Heart right ventricle (tissue), 16 donors: ENCODE data around the gene TBL1XR1. TPM values are rescaled to one million over a fixed set of nuclear protein-coding genes. Genes with fewer than 3 reads are reported as not detected.
"Not testable (repeated sequence)": the region's sequence is repeated elsewhere in the genome, so short reads cannot be mapped to it uniquely, and the experiment has no call there.

Experiments used
- ATAC-seq, 8 donors: fragments of 200-7000 bp; cut with Tn5 transposase; one replicate each; pipeline ENCODE4 v1.9.1; 2020; ENCODE audit warnings: mild to moderate bottlenecking in 8 of 8, moderate library complexity in 8 of 8, moderate number of reproducible peaks in 1 of 8
- DNase-seq, 2 donors: peaks; one replicate each; pipeline ENCODE4 v3.0.0-alpha.2; 2020
- H3K27ac ChIP-seq, 10 donors: fragments of 200-600 bp; sonication (generic) in 2 of 10; one replicate each; pipeline versions ENCODE4 v1.5.0 to v1.8.0; 2020 to 2022; ENCODE audit warnings: mild to moderate bottlenecking in 3 of 10
- H3K27me3 ChIP-seq, 7 donors: fragments of 200-600 bp; one replicate each; pipeline ENCODE4 v1.8.0; 2021 to 2022; ENCODE audit warnings: mild to moderate bottlenecking in 2 of 7
- H3K36me3 ChIP-seq, 9 donors: fragments of 200-600 bp; sonication (generic) in 1 of 9; one replicate each; pipeline versions ENCODE4 v1.5.0 to v1.8.0; 2020 to 2022; ENCODE audit warnings: mild to moderate bottlenecking in 2 of 9
- H3K4me1 ChIP-seq, 9 donors: fragments of 200-600 bp; sonication (generic) in 1 of 9; one replicate each; pipeline versions ENCODE4 v1.5.0 to v1.8.0; 2020 to 2022; ENCODE audit warnings: mild to moderate bottlenecking in 4 of 9
- H3K4me3 ChIP-seq, 10 donors: fragments of 200-600 bp; sonication (generic) in 2 of 10; one replicate each; pipeline versions ENCODE4 v1.5.0 to v1.8.0; 2020 to 2022; ENCODE audit warnings: mild to moderate bottlenecking in 7 of 10, moderate library complexity in 2 of 10
- H3K9me3 ChIP-seq, 11 donors: fragments of 200-600 bp in 10 of 11; sonication (generic) in 2 of 11; one replicate each; pipeline versions ENCODE4 v1.5.0 to v1.8.0; 2013 to 2022; ENCODE audit warnings: mild to moderate bottlenecking in 2 of 11, control low read depth in 1 of 11, moderate library complexity in 1 of 11
- WGBS, 2 donors: extraction: QIAGEN DNeasy Blood & Tissue Kit; methylation state at CpG; one replicate each; pipeline ENCODE4 v1.1.7; 2013; ENCODE audit warnings: inconsistent platforms in 1 of 2; 5-methylcytosine and 5-hydroxymethylcytosine counted together
- intact Hi-C, 10 donors: fragments of 100-400 bp; cut with DNase I; formaldehyde crosslinking; loops; one replicate each; pipeline versions ENCODE4 v1.11.1 to v1.14.2; 2022
- polyA plus RNA-seq, 2 donors: library from polyadenylated mRNA; stranded (reverse); fragments of 200-250 nt; gene quantifications; one replicate each; pipeline ENCODE4 v1.2.3, GENCODE V29; 2013
- total RNA-seq, 10 donors: library from RNA; stranded (reverse); fragmentation: NEBNext Ultra II Directional in 3 of 10; extraction: Animal tissue kit (Norgen Biotek cat#: 25700) in 3 of 10; gene quantifications; one replicate each; pipeline versions ENCODE4 v1.2.1 to v1.2.4, GENCODE V29; 2021 to 2023
- TF ChIP-seq, protein P1 (sequence below), 9 donors: fragments of 200-600 bp; sonication (generic) in 2 of 9; IDR thresholded peaks; one replicate each; pipeline versions ENCODE4 v1.5.0 to v1.8.0; 2021 to 2022; ENCODE audit warnings: antibody characterized with exemption in 9 of 9, mild to moderate bottlenecking in 5 of 9, moderate library complexity in 1 of 9
- donor health status: Arrhythmogenic right ventricular cardiomyopathy.
- donor health status: ischemic (EF 13 %, LVEDD 7.1; RV severe dilation, severe dysfunction).
- donor health status: healthy with polysubstance abuse.
- donor health status: DM: no; HTN: yes; CAD: no.
- donor health status: DM: no; HTN: no; CAD: no.
- donor health status: ischemic (EF 25% LVEDD 6.9; RV normal size, moderate dysfunction).
- donor health status: ischemic (EF 25% LVEDD 5.7; RV mildly dilated, moderate dysfunction).
- donor health status: healthy.
- donor health status: DM: yes; HTN: yes; CAD: no.
- donor health status: Ischemic cardiomyopathy.
- donor health status: ischemic (EF 35%, LVEDD 5.7; RV mildly dilated, moderate dysfunction).
- donor health status: nonischemic (EF 11% LVEDD 7.7; RV severe dilation, severe dysfunction).
- donor health status: DM: yes; HTN: yes; CAD: no.
- donor health status: PGD.
- donor health status: ischemic (EF 29% LVEDD 5.4; RV normal size, mild dysfunction).
- donor health status: nonischemic (EF 23%, LVEDD 6.1; RV moderate dilation, normal function).

TBL1XR1 gene
- total and polyA plus RNA-seq, 12 donors = 25.7 to 184 (median 121) TPM

DNA sequence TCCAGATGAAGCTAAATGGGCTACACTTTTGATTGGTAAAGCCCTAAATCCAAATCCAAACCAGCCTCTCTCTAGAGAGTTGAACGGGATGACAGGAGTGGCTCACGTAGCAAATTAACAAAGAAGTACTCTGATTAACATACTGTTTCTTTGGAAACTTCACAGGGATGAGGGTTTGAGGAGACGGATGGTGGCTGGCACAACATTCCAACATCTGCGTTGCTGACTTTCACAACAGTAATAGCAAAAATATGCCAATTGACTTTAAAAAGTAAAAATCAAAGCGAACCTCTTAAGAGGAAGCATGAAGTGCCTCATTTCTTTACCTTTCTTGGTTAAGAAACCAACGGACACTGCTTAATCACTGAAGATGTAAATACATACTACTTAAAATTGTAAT is 181.4 kb downstream of the TBL1XR1 start:
- no peaks in the 10 kb centered on the region for H3K9me3 ChIP-seq
- no peak overlapping the region for H3K27ac ChIP-seq
- intact Hi-C loops = no loop called here
- 91 to 92% methylated on average over 6 of the region's 6 CpGs for whole genome bisulfite sequencing, 2 donors
- peaks cover 0 to 28% (median 0%) of the 10 kb centered on the region in 9 donors for H3K36me3 ChIP-seq
- ATAC-seq = no peak
- H3K27me3 ChIP-seq = no peaks in the 10 kb centered on the region
- H3K4me1 ChIP-seq = peaks cover 0 to 4% (median 0%) of the 10 kb centered on the region in 9 donors
- no peak overlapping the region for H3K4me3 ChIP-seq
- TF ChIP-seq, protein P1, sequence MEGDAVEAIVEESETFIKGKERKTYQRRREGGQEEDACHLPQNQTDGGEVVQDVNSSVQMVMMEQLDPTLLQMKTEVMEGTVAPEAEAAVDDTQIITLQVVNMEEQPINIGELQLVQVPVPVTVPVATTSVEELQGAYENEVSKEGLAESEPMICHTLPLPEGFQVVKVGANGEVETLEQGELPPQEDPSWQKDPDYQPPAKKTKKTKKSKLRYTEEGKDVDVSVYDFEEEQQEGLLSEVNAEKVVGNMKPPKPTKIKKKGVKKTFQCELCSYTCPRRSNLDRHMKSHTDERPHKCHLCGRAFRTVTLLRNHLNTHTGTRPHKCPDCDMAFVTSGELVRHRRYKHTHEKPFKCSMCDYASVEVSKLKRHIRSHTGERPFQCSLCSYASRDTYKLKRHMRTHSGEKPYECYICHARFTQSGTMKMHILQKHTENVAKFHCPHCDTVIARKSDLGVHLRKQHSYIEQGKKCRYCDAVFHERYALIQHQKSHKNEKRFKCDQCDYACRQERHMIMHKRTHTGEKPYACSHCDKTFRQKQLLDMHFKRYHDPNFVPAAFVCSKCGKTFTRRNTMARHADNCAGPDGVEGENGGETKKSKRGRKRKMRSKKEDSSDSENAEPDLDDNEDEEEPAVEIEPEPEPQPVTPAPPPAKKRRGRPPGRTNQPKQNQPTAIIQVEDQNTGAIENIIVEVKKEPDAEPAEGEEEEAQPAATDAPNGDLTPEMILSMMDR (IDR thresholded peaks at IDR 0.05) = no peak
- no peak for DNase-seq

DNA sequence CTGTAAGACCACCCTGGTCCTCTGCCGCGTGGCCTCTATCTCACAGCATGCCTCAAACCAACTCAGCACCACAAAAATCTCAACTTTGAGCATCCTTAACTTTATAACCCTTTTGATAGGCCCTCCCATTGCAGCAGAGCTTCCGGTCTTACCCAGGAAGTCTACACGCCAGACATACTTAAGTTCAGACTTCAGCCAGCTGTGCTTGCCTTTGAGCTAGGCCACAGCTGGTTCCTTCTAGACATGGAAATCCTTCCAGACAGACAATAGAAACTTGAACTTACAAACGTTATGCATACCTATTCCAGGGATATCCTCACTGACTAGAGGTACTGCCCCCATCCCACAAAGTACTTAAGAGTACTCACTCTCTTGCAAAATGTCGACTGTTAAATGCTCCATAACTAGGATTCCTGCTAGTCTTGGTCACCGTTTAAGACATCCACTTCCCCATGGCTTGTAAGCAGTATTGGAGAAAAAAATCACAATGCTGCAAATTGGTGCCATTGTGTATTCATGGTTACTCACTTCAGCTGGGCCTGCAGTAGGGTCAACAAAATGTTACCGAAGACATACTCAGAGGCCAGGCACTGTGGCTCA is 183.5 kb downstream of the TBL1XR1 start:
- no peaks in the 10 kb centered on the region for H3K9me3 ChIP-seq
- H3K4me3 ChIP-seq = no peak overlapping the region
- no peak overlapping the region for H3K27ac ChIP-seq
- H3K36me3 ChIP-seq = peaks cover 0 to 14% (median 0%) of the 10 kb centered on the region in 9 donors
- DNase-seq (no peak), ATAC-seq (no peak)
- no peaks in the 10 kb centered on the region for H3K27me3 ChIP-seq
- no peaks in the 10 kb centered on the region for H3K4me1 ChIP-seq
- 85 to 87% methylated on average over 8 of the region's 8 CpGs for WGBS, 2 donors
- intact Hi-C loops = no loop called here
- TF ChIP-seq, protein P1 (IDR thresholded peaks at IDR 0.05) = no peak

DNA sequence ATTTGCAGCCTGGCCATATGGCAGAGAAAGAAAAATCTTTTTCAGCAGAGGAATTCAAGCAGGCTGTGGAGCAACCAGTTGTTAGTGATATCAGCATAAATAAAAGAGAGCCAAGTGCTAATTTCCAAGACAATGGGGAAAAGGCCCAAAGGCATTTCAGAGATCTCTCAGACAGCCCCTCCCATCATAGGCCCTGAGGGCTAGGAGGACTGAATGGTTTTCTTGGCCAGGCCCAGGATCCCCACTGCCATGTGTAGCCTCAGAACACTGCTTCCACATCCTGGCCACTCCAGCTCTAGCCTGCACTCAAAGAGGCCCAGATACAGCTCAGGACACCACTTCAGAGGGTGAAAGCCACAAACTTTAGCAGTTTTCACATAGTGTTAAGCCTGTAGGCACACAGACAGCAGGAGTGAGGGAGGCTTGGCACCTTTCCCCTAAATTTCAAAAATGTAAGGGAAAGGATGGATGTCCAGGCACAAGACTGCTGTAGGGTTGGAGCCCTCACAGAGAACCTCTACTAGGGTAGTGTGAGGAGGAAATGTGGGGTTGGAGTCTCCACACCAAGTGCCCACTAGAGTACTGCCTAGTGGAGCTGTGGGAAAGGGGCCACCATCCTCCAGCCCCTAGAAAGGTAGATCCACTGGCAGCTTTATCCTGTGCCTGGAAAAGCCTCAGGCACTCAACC is 191.4 kb downstream of the TBL1XR1 start:
- Histone ChIP-seq H3K27ac (no peak overlapping the region), H3K36me3 (no peaks in the 10 kb centered on the region), H3K4me3 (no peak overlapping the region), H3K4me1 (no peaks in the 10 kb centered on the region), H3K27me3 (no peaks in the 10 kb centered on the region), H3K9me3 (peaks cover 0 to 24% (median 11%) of the 10 kb centered on the region in 11 donors)
- DNase-seq = no peak
- TF ChIP-seq, protein P1 (IDR thresholded peaks at IDR 0.05) = no peak
- no peak for ATAC-seq
- intact Hi-C loops = no loop called here

DNA sequence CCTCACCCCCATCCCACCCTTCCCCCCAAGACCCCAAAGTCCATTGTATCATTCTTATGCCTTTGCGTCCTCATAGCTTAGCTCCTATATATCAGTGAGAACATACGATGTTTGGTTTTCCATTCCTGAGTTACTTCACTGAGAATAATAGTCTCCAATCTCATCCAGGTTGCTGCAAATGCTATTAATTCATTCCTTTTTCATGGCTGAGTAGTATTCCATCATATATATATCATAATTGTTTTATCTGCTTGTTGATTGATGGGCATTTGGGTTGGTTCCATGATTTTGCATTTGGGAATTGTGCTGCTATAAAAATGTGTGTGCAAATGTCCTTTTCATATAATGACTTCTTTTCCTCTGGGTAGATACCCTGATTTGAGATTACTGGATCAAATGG is 197.1 kb downstream of the TBL1XR1 start:
- H3K27ac ChIP-seq = not testable (repeated sequence)

DNA sequence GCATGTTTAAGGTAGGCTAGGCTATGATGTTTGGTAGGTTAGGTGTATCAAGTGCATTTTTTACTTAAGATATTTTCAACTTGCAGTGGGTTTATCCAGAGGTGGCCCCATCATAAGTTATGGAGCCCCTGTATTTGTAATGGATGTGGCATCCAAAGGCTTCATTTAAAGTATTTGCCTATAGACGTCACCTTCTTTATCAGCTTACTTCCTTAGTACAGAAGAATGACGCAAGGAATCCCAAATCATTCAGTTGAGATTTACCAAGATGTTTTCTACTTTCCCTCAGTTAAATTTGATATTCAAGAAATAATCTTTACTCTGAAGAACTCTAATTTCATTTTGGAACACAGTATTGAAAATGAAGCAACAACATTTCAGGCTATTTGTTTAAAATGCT is 201.3 kb downstream of the TBL1XR1 start:
- Histone ChIP-seq H3K27ac (no peak overlapping the region), H3K27me3 (no peaks in the 10 kb centered on the region), H3K4me1 (no peaks in the 10 kb centered on the region), H3K9me3 (peaks cover 0 to 14% (median 0%) of the 10 kb centered on the region in 11 donors), H3K36me3 (no peaks in the 10 kb centered on the region), H3K4me3 (no peak overlapping the region)
- DNase-seq (no peak), ATAC-seq (no peak)
- intact Hi-C loops = loop anchor here in 1 of 10 donors (5.0 kb wide), 1 partner anchor 1586 kb away; no protein-coding TSS in a partner anchor
- TF ChIP-seq, protein P1 (IDR thresholded peaks at IDR 0.05) = no peak
- 71 to 79% methylated on average over 2 of the region's 2 CpGs for WGBS, 2 donors

More for the DNA sequence above, 197.1 kb downstream of the TBL1XR1 start:
- H3K27me3 ChIP-seq, H3K36me3 ChIP-seq, H3K4me1 ChIP-seq, intact Hi-C loops, H3K4me3 ChIP-seq, DNase-seq, ATAC-seq, H3K9me3 ChIP-seq: not testable (repeated sequence)
- WGBS, 2 donors = 95 to 98% methylated on average over 2 of the region's 2 CpGs
